ENCODE measurements around the gene TSPAN3.

The TSPAN3 gene

DNA sequence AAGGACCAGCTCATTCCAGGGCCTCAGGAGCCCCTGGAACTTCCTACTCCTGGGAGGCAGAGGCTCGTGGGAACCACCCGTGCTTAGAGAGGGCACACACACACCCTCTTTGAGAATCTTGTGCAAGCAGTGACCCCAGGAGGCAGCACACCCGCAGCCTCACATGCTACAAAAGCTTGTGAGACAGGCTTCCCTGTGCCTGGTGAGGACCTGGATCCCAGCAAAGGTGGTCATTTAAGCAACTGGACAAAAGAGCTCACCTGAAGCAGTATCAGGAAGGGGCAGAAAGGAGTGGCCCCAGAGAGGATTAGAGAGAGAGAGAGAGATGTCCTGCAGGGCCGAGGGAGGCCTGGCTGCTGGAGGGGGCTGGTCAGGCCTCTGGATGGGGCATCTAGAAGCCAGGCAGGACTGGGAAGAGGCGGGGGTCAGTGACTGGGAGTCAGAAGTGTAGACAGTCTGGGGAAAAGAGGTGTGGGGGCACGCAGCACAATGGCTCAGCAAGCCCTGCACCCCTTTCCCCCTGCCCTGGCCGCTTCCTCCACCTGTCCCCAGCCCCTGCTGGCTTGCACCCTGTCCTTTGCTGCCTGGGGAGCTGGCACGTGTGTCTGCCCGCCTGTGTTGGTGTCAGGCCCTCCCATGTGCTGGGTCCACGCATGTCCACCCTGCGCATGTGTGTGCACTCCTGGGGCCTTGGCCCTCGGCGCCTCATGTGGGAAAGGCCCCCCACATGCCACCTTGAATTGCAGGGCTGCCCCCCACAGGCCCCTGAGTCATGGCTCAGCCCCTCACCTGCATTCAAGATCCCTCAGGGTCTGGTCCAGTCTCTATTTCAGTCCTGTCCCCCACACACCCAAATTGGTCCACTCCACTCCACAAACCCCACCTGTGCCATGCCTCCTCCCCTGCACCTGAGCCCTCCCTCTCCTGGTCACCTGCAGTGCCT, 36.9 kb downstream of the TSPAN3 start:
- no peak for TF ChIP-seq CTCF (IDR thresholded peaks at IDR 0.05; ENCODE audit: low read depth, low read length, missing control alignments)
- in situ Hi-C loops (cut with HindIII; ENCODE audit: low pct_ligation_motif_present, low sequenced_read_pairs) = no loop called here
- H3K36me3 ChIP-seq (replicated peaks) = no peaks in the 10 kb centered on the region
- no peak overlapping the region for H3K4me3 ChIP-seq (ENCODE audit: low read depth, low read length)
- no peak overlapping the region for H3K27ac ChIP-seq
- no peak for DNase-seq
- H3K27me3 ChIP-seq (replicated peaks) = no peaks in the 10 kb centered on the region

GRCh38 chr15:77033417-77033728, 37.5 kb downstream of the TSPAN3 start:
- H3K36me3 ChIP-seq (replicated peaks) = no peaks in the 10 kb centered on the region

DNA sequence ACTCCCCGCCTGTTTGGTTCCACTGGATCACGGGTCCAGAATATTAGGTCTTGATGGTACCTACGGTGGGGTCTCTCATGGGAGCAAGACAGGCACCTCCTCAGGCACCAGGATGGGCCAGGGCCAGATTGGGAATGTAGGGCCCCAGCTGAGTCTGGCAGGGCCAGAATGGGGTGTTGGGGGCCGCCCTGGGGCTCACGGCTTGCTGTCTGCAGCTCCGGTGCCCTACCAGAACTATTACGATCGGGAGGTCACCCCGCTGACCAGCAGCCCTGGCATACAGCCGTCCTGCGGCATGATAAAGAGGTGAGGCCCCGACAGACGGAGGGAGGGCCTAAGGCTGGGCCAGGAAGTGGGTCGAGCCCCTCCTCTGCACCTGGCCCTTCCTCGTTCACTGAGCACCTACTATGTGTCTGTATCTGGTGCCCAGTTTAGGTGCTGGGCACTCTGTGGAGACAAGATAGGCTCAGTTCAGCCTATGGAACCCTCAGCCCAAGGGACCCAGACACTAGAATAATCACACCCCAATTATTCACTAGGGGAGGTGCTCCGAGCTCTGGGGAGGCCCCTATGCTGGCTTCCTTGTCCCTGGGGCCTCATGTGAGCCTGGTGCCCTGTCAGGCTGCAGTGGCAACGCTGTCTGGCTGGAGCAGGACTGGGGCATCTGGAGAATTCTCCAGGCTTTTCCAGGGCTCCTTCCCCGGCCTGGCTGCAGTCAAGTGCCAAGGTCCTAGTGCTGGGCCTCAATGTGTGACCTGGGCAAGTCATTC, 38.1 kb downstream of the TSPAN3 start:
- Histone ChIP-seq H3K4me3 (ENCODE audit: low read depth, low read length) (no peak overlapping the region), H3K27ac (no peak overlapping the region), H3K36me3 (replicated peaks) (no peaks in the 10 kb centered on the region), H3K27me3 (replicated peaks) (no peaks in the 10 kb centered on the region)
- in situ Hi-C loops (cut with HindIII; ENCODE audit: low pct_ligation_motif_present, low sequenced_read_pairs) = no loop called here
- no peak for TF ChIP-seq CTCF (IDR thresholded peaks at IDR 0.05; ENCODE audit: low read depth, low read length, missing control alignments)
- DNase-seq = no peak

More at GRCh38 chr15:77033417-77033728, 37.5 kb downstream of the TSPAN3 start:
- Histone ChIP-seq H3K27ac (no peak overlapping the region), H3K27me3 (replicated peaks) (no peaks in the 10 kb centered on the region), H3K4me3 (ENCODE audit: low read depth, low read length) (no peak overlapping the region)
- in situ Hi-C loops (cut with HindIII; ENCODE audit: low pct_ligation_motif_present, low sequenced_read_pairs) = no loop called here
- no peak for DNase-seq
- TF ChIP-seq CTCF (IDR thresholded peaks at IDR 0.05; ENCODE audit: low read depth, low read length, missing control alignments) = no peak

- no peak for TF ChIP-seq CTCF (IDR thresholded peaks at IDR 0.05; ENCODE audit: low read depth, low read length, missing control alignments)
- no peak overlapping the region for H3K27ac ChIP-seq
- no peaks in the 10 kb centered on the region for H3K36me3 ChIP-seq (replicated peaks)
- no peak overlapping the region for H3K4me3 ChIP-seq (ENCODE audit: low read depth, low read length)
- H3K27me3 ChIP-seq (replicated peaks) = no peaks in the 10 kb centered on the region
- in situ Hi-C loops (cut with HindIII; ENCODE audit: low pct_ligation_motif_present, low sequenced_read_pairs) = no loop called here
- DNase-seq = no peak
Observed at GRCh38 chr15:77032052-77032646, 38.8 kb downstream of the TSPAN3 start.

DNA sequence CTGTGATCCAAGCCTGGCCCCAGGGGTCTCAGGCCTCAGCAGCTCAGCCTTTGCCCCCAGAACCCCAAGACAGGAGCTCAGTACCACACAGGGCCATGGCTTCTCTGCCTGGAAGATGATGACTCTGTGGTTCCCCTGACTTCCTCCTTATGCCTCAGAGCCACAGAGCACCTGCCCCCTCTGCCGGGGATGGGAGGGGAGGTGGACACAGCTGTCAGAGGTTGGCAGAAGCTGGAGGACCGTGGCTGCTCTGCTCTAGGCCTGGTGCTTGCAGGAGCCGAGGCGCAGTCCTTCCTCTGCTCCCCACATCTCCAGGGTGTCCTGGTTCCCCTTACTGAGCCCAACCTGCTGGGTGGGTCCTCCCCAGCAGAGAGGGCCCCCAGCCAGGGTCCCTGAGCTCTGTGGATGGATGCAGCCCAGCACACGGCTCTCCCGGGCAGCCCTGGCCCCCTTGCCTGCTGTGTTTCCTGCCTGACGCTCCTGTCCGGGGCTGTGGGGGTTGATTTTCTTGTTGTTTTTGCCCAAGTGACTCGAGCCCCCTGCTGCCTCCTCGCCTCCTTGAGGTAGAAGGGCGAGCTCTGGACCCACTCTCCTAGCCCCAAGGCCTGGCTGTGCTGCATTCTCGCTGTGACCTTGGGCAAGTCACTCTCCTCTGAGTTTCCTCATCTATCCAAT, 39.4 kb downstream of the TSPAN3 start:
- Histone ChIP-seq H3K36me3 (replicated peaks) (no peaks in the 10 kb centered on the region), H3K4me3 (ENCODE audit: low read depth, low read length) (no peak overlapping the region), H3K27ac (no peak overlapping the region), H3K27me3 (replicated peaks) (no peaks in the 10 kb centered on the region)
- no peak for DNase-seq
- TF ChIP-seq CTCF (IDR thresholded peaks at IDR 0.05; ENCODE audit: low read depth, low read length, missing control alignments) = no peak
- in situ Hi-C loops (cut with HindIII; ENCODE audit: low pct_ligation_motif_present, low sequenced_read_pairs) = no loop called here
